Sigmoid colon (tissue), 4 donors: Measurements from ENCODE around the gene CUX1.

Experiments
- POLR2AphosphoS5 ChIP-seq, 4 donors: sonication (generic); formaldehyde crosslinking; IDR thresholded peaks; one replicate each; pipeline ENCODE4 v1.6.1; 2017; ENCODE audit warnings: antibody characterized with exemption in 4 of 4
- TF ChIP-seq, protein P1 (sequence below), 4 experiments: fragments of 450-650 bp in 3 of 4; fragments of 200-600 bp in 1 of 4; IDR thresholded peaks; one replicate each; pipeline ENCODE4 v1.5.1; 2016 to 2019; ENCODE audit warnings: antibody characterized with exemption in 4 of 4, mild to moderate bottlenecking in 3 of 4, moderate library complexity in 2 of 4

DNA sequence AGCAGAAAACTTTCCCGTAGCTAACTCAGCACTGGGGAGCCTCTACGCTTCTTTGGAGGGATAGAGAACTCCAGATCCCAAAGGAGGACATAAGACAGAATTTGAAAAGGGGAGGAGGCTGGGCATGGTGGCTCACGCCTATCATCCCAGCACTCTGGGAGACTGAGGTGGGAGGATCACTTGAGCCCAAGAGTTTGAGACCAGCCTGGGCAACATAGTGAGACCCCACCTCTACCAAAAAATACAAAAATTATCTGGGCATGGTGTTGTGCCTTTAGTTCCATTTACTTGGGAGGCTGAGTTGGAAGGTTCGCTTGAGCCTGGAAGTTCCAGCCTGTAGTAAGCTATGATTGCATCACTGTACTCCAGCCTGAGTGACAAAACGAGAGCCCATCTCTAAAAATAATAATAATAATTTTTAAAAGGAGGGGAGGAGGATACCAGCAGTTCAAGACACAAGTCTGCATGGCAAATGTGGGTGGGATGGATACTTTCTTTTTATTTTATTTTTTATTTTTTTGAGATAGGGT, 303.3 kb downstream of the CUX1 start:
- no peak for TF ChIP-seq POLR2AphosphoS5 (IDR thresholded peaks at IDR 0.05)
- TF ChIP-seq, protein P1, sequence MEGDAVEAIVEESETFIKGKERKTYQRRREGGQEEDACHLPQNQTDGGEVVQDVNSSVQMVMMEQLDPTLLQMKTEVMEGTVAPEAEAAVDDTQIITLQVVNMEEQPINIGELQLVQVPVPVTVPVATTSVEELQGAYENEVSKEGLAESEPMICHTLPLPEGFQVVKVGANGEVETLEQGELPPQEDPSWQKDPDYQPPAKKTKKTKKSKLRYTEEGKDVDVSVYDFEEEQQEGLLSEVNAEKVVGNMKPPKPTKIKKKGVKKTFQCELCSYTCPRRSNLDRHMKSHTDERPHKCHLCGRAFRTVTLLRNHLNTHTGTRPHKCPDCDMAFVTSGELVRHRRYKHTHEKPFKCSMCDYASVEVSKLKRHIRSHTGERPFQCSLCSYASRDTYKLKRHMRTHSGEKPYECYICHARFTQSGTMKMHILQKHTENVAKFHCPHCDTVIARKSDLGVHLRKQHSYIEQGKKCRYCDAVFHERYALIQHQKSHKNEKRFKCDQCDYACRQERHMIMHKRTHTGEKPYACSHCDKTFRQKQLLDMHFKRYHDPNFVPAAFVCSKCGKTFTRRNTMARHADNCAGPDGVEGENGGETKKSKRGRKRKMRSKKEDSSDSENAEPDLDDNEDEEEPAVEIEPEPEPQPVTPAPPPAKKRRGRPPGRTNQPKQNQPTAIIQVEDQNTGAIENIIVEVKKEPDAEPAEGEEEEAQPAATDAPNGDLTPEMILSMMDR (IDR thresholded peaks at IDR 0.05) = no peak
